ENCODE measurements around the gene DDI1. TPM values are rescaled to one million over a fixed set of nuclear protein-coding genes. Genes with fewer than 3 reads are reported as not detected.

Gene DDI1
- total and polyA plus RNA-seq, 2 of the 13 experiments (the other 11 are each of a cell fraction or from before 2014, with no cell fraction given) = not detected

- TF ChIP-seq ARID5B (CRISPR knock-in tag; IDR thresholded peaks at IDR 0.05) (peak; percentile 64), ARNT2 (CRISPR knock-in tag; IDR thresholded peaks at IDR 0.05; ENCODE audit: low read depth) (no peak), DR1 (CRISPR knock-in tag; IDR thresholded peaks at IDR 0.05) (no peak), ZBTB33 (CRISPR knock-in tag; IDR thresholded peaks at IDR 0.05) (no peak), ARID3A (IDR thresholded peaks at IDR 0.05; ENCODE audit: low read depth, low read length) (peak; percentile 55; the same call in 1 of the 2 replicates), NR1H2 (CRISPR knock-in tag; IDR thresholded peaks at IDR 0.05; ENCODE audit: borderline replicate concordance, low read depth) (no peak), ZNF331 (CRISPR knock-in tag; IDR thresholded peaks at IDR 0.05) (peak; percentile 12; the same call in 1 of the 2 replicates)
Observed at GRCh38 chr11:104033134-104033533, 3.3 kb upstream of the DDI1 start (continued).
